HG03469 (cell line): ENCODE measurements around the gene CDC14A.
"Not testable (repeated sequence)": the region's sequence is repeated elsewhere in the genome, so short reads cannot be mapped to it uniquely, and the experiment has no call there.

ENCODE experiments used
- ATAC-seq: cut with Tn5 transposase; IDR thresholded peaks from one replicate; pipeline ENCODE4 v1.9.1; 2021; ENCODE audit warnings: mild to moderate bottlenecking, moderate library complexity, moderate number of reproducible peaks; ENCODE audit not compliant: unreplicated experiment

CDC14A gene

DNA sequence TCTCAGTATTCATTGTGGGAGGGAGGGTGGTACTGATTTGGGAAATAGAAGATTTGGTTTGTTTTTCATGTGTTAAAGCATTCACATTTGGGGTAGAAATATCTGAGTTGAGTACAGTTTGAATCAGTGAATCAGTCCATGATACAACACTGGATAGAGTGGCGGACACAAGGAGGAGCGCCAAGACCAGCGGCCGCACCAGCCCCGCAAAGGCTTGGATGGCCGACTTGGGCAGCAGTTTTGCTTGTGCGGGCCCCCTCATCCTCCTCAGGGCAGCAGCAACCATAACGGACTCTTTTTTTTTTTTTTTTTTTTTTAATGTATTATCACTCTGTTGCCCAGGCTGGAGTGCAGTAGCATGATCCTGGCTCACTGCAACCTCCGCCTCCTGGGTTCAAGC is 20.0 kb upstream of the CDC14A start:
- no peak for ATAC-seq

DNA sequence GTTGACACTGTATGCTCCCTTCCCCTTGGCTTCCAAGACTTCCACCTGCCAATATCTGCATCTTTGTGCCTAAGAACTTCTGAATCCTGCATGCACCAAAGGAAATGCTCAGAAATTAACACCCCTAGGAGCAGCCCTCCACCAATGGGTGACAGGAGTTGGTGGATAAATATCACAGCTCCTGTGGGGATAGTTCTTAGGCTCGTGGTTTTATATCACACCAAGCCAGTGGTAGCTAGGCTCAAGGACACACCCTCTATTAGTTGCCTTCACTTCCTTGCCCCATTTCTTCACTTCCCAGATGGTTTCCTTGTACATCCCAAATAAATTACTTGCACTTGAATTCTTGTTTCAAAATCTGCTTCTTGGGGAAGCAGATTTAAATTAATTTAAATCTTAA is 16.9 kb upstream of the CDC14A start:
- no peak for ATAC-seq

GRCh38 chr1:100337878-100338277 is 14.4 kb upstream of the CDC14A start:
- not testable (repeated sequence) for ATAC-seq

GRCh38 chr1:100339735-100340134 is 12.6 kb upstream of the CDC14A start:
- ATAC-seq, result not testable (repeated sequence)

- ATAC-seq, result no peak
These were observed 11.8 kb upstream of the CDC14A start for GRCh38 chr1:100340494-100340893.

- no peak for ATAC-seq
These were observed 10.0 kb upstream of the CDC14A start for GRCh38 chr1:100342348-100342747.

DNA sequence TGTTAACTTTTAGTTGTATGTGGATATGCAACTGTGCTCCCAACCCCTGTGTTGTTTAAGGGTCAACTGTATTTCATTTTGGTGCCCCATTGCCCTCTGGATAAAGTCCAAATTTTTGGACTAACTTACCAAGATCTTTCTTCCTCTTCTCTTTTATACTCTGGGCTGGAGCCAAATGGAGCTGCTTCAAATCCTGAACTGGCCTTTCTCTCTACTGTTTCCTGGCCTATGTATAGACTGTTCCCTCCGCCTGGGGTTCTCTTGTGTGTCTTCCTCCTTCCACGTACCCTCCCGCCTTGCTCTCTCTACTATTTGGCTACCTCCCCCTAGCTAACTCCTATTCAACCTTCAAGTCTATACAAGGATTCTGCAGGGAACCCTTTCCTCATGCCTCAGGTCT is 8.4 kb upstream of the CDC14A start:
- no peak for ATAC-seq

DNA sequence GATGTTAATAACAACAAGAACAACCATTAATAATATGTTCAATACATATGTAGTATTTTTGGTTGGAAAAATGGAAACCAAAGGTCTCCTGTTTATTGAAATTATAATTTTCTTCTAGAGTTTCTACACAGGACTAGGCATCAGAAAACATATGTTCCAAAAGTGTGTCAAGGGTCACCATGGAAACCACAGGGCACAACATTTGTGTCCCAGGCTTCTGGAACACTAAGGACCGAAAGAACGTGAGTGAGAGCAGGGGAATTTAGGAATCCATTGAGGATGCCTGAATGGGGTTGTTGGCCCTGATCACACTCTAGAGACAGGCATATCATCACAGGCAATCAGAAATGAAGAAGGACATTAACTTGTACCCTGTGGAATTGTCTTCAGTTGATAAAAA is 7.5 kb upstream of the CDC14A start:
- ATAC-seq, result no peak

DNA sequence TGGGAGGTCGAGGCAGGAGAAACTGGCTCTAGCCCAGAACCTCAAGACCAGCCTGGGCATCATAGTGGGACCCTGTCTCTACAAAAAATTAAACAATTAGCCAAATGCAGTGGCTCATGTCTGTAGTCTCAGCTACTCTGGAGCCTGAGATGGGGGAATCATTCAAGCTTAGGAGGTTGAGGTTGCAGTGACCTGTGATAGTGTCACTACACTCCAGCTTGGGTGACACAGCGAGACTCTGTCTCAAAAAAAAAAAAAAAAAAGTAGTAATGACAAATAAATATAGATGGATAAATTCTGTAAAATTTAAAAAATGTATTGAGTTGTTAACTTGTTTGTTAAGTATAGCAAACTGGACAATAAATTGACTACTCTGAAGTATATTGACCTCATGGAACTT is 5.9 kb upstream of the CDC14A start:
- no peak for ATAC-seq

DNA sequence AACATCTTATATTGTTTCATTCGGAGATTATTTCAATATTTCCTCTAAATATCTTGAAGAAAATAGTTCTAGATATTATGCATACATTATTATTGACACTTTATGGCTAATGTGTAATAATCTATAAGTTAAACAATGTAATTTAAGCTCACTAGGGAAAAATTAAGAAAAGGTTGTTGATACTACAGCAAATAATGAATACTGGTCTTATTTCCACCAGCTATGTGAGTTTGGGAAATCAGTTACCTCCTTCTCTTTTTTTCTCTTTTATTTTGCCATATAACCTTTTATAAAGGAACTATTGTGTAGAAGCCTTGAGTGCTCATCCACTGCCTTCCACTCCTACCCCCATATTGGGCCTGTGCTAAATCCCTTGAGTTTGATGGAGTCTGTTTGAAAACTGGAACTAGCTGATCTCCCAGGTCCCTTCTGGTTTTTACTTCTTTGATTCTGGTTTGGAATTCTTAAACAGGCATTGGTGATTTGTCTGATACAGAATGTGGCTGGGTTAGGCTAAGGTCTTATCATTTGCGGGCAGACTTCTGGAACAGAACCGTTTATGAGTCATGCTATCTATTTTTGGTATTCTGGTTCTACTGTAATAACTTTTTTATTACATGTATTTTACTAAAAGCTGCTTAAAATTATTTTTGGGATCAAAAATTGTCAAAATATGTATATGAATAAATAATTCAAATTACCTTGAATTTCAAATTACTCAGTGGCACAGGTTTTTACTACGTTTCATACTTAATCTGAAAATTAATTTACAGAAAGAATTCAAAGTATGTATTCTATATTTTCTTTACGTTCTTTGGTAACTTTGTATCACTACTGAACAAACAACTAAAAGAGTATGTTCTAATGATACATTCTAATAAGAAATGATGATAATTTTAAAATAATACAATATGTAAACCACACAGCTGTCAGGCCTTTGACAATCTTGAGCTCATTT is 5.0 kb upstream of the CDC14A start:
- ATAC-seq, result no peak

- no peak for ATAC-seq
These were observed 3.7 kb upstream of the CDC14A start for GRCh38 chr1:100348549-100349144.

GRCh38 chr1:100349246-100349645 is 3.1 kb upstream of the CDC14A start:
- no peak for ATAC-seq

DNA sequence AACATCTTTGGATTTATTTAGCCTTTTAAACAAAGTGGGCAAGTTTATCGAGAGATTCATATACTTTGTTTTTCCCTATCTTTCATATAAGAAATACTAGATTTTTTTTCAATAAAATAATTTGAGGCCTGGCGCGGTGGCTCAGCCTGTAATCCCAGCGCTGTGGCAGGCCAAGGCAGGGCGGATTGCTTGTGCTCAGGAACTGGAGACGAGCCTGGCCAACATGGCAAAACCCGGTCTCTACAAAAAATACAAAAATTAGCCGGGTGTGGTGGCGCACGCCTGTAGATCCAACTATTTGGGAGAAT is 1.6 kb upstream of the CDC14A start:
- no peak for ATAC-seq

- ATAC-seq, result peak; percentile 55
These were observed 1.0 kb upstream of the CDC14A start for GRCh38 chr1:100351095-100351887.

DNA sequence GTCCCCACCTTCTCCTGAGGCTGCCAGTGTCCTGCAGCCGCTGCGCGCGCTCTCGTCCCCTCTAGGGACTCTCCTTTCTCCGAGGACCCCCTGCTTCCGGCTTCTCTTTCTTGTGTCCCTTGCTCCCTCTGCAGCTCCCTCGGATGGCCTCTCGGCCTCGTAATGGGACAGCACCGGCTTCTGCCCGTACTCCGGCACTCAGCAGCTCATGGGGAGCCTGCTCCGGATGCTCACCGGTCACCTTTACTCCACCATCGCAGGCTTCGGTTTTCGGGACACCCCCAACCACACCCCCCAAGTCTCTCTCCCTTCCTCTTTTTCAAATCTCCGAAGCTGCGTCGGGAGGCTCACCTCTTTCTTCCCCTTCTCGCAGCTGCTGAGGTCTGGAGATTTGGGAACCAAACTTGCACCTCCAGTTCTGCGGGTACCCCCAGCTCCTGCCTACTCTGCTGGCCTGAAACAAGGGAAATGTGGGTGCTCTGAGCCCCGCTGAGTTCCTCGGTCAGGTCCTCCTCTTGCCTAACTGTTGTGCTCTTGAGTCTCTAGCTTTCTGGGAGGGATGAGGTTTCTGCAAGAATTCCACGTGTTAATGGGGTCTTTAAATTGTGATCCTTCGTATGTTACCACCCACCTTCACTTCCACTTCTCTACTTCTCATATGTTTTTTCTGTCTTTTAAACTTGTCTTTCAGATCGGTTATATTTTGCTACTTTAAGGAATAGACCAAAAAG is 930 bp downstream of the CDC14A start:
- no peak for ATAC-seq

- ATAC-seq, result no peak
These were observed 1.7 kb downstream of the CDC14A start for GRCh38 chr1:100353988-100354387.

GRCh38 chr1:100354971-100355394 is 2.7 kb downstream of the CDC14A start:
- no peak for ATAC-seq

DNA sequence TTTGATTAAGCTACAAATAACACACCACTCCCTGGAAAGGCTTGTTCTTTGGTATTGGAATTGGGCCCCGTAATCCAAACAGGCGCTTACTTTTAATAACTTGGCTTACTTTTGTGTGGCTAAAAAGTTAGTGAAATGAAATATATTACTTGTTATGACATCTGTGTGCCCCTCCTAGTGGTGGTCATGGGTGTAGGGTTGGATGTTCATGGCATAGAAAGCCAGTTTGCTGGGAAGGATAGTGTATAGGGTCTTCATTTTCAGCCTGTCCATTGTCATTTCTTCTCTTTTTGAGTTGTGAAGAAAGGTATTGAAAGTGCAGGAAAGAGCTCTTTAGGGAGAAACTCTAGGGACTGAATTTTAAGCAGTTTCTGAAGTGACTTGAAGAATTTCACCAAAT is 5.9 kb downstream of the CDC14A start:
- no peak for ATAC-seq

GRCh38 chr1:100359139-100359538 is 6.8 kb downstream of the CDC14A start:
- no peak for ATAC-seq

DNA sequence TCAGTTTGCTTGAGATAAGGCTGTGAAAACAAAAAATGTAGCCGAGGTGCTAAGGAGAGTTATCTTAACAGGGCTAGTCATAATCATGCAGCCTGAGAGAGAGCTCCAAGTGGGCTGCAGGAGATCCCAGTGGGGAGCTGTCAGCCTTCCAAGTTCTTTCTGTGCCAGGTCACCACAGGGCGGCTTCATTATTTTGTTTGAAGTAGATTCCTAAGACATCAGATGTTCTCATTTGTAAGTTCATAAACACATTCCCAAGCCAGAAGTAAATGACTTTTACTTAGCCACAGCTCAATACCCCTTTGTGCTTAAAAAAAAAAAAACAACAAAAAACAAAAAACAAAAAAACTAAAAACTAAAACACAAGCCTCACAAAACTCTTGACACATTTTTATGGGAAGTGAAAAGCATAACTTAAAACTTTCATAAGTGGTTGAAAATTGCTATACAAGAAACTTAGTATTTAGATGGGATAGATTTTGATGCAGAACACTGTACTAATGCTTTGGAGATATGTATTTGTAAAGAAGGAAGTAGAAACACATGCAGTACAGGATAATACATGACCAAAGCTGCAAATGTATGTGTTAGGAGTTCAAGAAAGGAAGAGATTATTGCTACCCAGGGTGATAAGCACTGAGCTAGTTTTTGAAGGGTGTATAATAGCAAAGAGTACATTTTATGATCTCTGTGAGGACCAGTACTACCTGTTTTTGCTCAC is 8.6 kb downstream of the CDC14A start:
- no peak for ATAC-seq
